Mucosa of descending colon (tissue), 3 donors: ENCODE results near the gene HOXC11. TPM values are rescaled to one million over a fixed set of nuclear protein-coding genes. Genes with fewer than 3 reads are reported as not detected.

Experiments used
- ATAC-seq: fragments of 200-7000 bp; cut with Tn5 transposase; one replicate; pipeline ENCODE4 v1.9.1; 2020; ENCODE audit warnings: mild to moderate bottlenecking, moderate library complexity
- DNase-seq, 3 donors: peaks; one replicate each; pipeline ENCODE4 v3.0.0-alpha.2; 2020
- H3K36me3 ChIP-seq: fragments of 200-600 bp; one replicate; pipeline ENCODE4 v1.8.0; 2021; ENCODE audit warnings: low read depth, mild to moderate bottlenecking
- H3K4me1 ChIP-seq: fragments of 200-600 bp; one replicate; pipeline ENCODE4 v1.8.0; 2021; ENCODE audit warnings: low read depth, mild to moderate bottlenecking
- H3K4me3 ChIP-seq: fragments of 200-600 bp; one replicate; pipeline ENCODE4 v1.8.0; 2021; ENCODE audit warnings: mild to moderate bottlenecking
- H3K9me3 ChIP-seq: fragments of 200-600 bp; one replicate; pipeline ENCODE4 v1.8.0; 2021; ENCODE audit warnings: mild to moderate bottlenecking
- CTCF ChIP-seq: fragments of 200-600 bp; IDR thresholded peaks from one replicate; pipeline ENCODE4 v1.8.0; 2022; ENCODE audit warnings: antibody characterized with exemption, mild to moderate bottlenecking
- intact Hi-C, 2 donors: fragments of 100-400 bp; cut with DNase I in 1 of 2; cut with micrococcal nuclease in 1 of 2; formaldehyde crosslinking; loops; one replicate each; pipeline versions ENCODE4 v1.11.0 to v1.11.1; 2022; cut with DNase I, micrococcal nuclease
- total RNA-seq, 3 donors: library from RNA; stranded (reverse); fragmentation: NEBNext Ultra II Directional in 2 of 3; extraction: Animal tissue kit (Norgen Biotek cat#: 25700) in 2 of 3; gene quantifications; one replicate each; pipeline versions ENCODE4 v1.2.1 to v1.2.4, GENCODE V29; 2021 to 2023
- donor health status: DM: no; HTN: no; CAD: no; lungs with moderate emphysema.
- donor health status: DM: no; HTN: no; CAD: no.
- donor health status: DM: no; HTN: yes; CAD: no.

HOXC11 gene
- total RNA-seq, 3 donors from 2014 or later = not detected

- ATAC-seq = no peak
- no peaks in the 10 kb centered on the region for H3K36me3 ChIP-seq
- peak in 1 of 3 donors; percentile 9 for DNase-seq
- H3K9me3 ChIP-seq = no peaks in the 10 kb centered on the region
- H3K4me3 ChIP-seq = no peak overlapping the region
- intact Hi-C loops = no loop called here
- H3K4me1 ChIP-seq = peaks cover 15% of the 10 kb centered on the region
- no peak for TF ChIP-seq CTCF
Observed at GRCh38 chr12:53988541-53989226, 15.8 kb downstream of the HOXC11 start.

- no peaks in the 10 kb centered on the region for H3K36me3 ChIP-seq
- DNase-seq (peak in 2 of 3 donors; percentile 10 to 33), ATAC-seq (no peak)
- TF ChIP-seq CTCF = no peak
- intact Hi-C loops = no loop called here
- H3K9me3 ChIP-seq = no peaks in the 10 kb centered on the region
- H3K4me1 ChIP-seq = peaks cover 22% of the 10 kb centered on the region
- no peak overlapping the region for H3K4me3 ChIP-seq
Observed at GRCh38 chr12:53989227-53990113, 16.5 kb downstream of the HOXC11 start.

- no peak for TF ChIP-seq CTCF
- intact Hi-C loops = no loop called here
- peak in 1 of 3 donors; percentile 31 for DNase-seq
- peaks cover 32% of the 10 kb centered on the region for H3K4me1 ChIP-seq
- no peaks in the 10 kb centered on the region for H3K36me3 ChIP-seq
- ATAC-seq = peak; percentile 54
- H3K4me3 ChIP-seq = no peak overlapping the region
- no peaks in the 10 kb centered on the region for H3K9me3 ChIP-seq
Observed at GRCh38 chr12:53990311-53991076, 17.6 kb downstream of the HOXC11 start.

GRCh38 chr12:53991077-53991460 is 18.1 kb downstream of the HOXC11 start:
- H3K9me3 ChIP-seq = no peaks in the 10 kb centered on the region
- intact Hi-C loops = no loop called here
- DNase-seq = no peak
- H3K36me3 ChIP-seq = no peaks in the 10 kb centered on the region
- ATAC-seq = no peak
- peaks cover 31% of the 10 kb centered on the region for H3K4me1 ChIP-seq
- H3K4me3 ChIP-seq = no peak overlapping the region
- TF ChIP-seq CTCF = no peak

GRCh38 chr12:53992377-53992889 is 19.5 kb downstream of the HOXC11 start:
- peak in 1 of 3 donors; percentile 6 for DNase-seq
- intact Hi-C loops = no loop called here

More at GRCh38 chr12:53992377-53992889, 19.5 kb downstream of the HOXC11 start:
- TF ChIP-seq CTCF = no peak
- no peak for ATAC-seq
- no peaks in the 10 kb centered on the region for H3K36me3 ChIP-seq
- H3K9me3 ChIP-seq = no peaks in the 10 kb centered on the region
- no peak overlapping the region for H3K4me3 ChIP-seq
- H3K4me1 ChIP-seq = peaks cover 30% of the 10 kb centered on the region
